ENCODE results near the gene PIK3C2A. TPM values are rescaled to one million over a fixed set of nuclear protein-coding genes. Genes with fewer than 3 reads are reported as not detected.

PIK3C2A gene
- polyA plus RNA-seq, 1 of the 3 experiments (the other 2 are of a cell fraction), result 9.3 TPM

- TF ChIP-seq RXRA (IDR thresholded peaks at IDR 0.05; ENCODE audit: borderline replicate concordance, low read depth), result no peak
- TF ChIP-seq NRF1 (IDR thresholded peaks at IDR 0.05; ENCODE audit: low read depth, low read length), result no peak
- TF ChIP-seq TEAD4 (IDR thresholded peaks at IDR 0.05; ENCODE audit: borderline replicate concordance, insufficient read depth), result no peak
- TF ChIP-seq MXI1 (IDR thresholded peaks at IDR 0.05; ENCODE audit: low read depth, low read length), result no peak
- no peak for TF ChIP-seq FOXJ3 (CRISPR knock-in tag; IDR thresholded peaks at IDR 0.05)
- TF ChIP-seq YY1 (IDR thresholded peaks at IDR 0.05; ENCODE audit: low read depth), result no peak
- TF ChIP-seq JUND (IDR thresholded peaks at IDR 0.05), result no peak
- peaks cover 16% of the 10 kb centered on the region for H3F3A ChIP-seq (replicated peaks; ENCODE audit: insufficient read depth)
- H3K9me3 ChIP-seq, result no peaks in the 10 kb centered on the region
- 94% methylated on average over 3 of the region's 3 CpGs for WGBS (ENCODE audit: low lambda C conversion rate)
- no peak overlapping the region for H2AFZ ChIP-seq (ENCODE audit: low read depth)
- peaks cover 82% of the 10 kb centered on the region for H3K79me2 ChIP-seq (ENCODE audit: insufficient read depth)
- ChIA-PET CTCF (interaction anchor here (0.9 kb wide), 1 partner anchor 78 kb away, joined by 3 read pairs; no protein-coding TSS in a partner anchor), POLR2A (no interaction called here)
- H3K4me2 ChIP-seq, result no peak overlapping the region; the same call in 1 of the 2 replicates
- no peaks in the 10 kb centered on the region for H3K9me2 ChIP-seq
- H3K27ac ChIP-seq (ENCODE audit: low read depth in 2 of 2, low read length in 1 of 2), result no peak overlapping the region
- no peaks in the 10 kb centered on the region for H3K27me3 ChIP-seq (ENCODE audit: insufficient read depth)
- no peak overlapping the region for H3K9ac ChIP-seq
- no peak for DNase-seq
- peaks cover 10 to 17% of the 10 kb centered on the region in 2 experiments for H3K36me3 ChIP-seq (replicated peaks in 1 of 2; ENCODE audit: control insufficient read depth in 1 of 2, insufficient read depth in 2 of 2, low read length in 1 of 2)
- peaks cover 15% of the 10 kb centered on the region for H4K20me1 ChIP-seq (ENCODE audit: insufficient read depth)
- peaks cover 0 to 5% of the 10 kb centered on the region in 2 experiments; a peak in 1 of 4 replicates for H3K4me1 ChIP-seq (ENCODE audit: control insufficient read depth in 1 of 2, insufficient read depth in 2 of 2, low read depth in 1 of 2, low read length in 1 of 2)
- no peak overlapping the region for H3K4me3 ChIP-seq (ENCODE audit: low read depth in 2 of 2, low read length in 1 of 2)
These were observed 48.3 kb downstream of the PIK3C2A start for GRCh38 chr11:17159441-17159840.

Other genes with a start within 250 kb of the PIK3C2A start
- 0.08 and 0.12 TPM in 2 replicates for gene PLEKHA7, start 193.6 kb downstream of the PIK3C2A start, polyA plus RNA-seq (2012; rRNA removed)
- 950 and 997 TPM in 2 replicates for gene RPS13, start 130.3 kb downstream of the PIK3C2A start, polyA plus RNA-seq (2012; rRNA removed)
- 23.9 and 25.0 TPM in 2 replicates for gene NUCB2, start 68.8 kb upstream of the PIK3C2A start, polyA plus RNA-seq (2012; rRNA removed)
- 0.67 and 1.2 TPM in 2 replicates for gene NCR3LG1, start 143.8 kb upstream of the PIK3C2A start, polyA plus RNA-seq (2012; rRNA removed)
- 0.13 and 0.23 TPM in 2 replicates for gene KCNJ11, start 180.7 kb upstream of the PIK3C2A start, polyA plus RNA-seq (2012; rRNA removed)